GM18520 (cell line): ENCODE results near the gene AOPEP.

Experiments used
- ATAC-seq: cut with Tn5 transposase; IDR thresholded peaks from one replicate; pipeline ENCODE4 v1.9.1; 2021; ENCODE audit not compliant: unreplicated experiment

AOPEP gene

DNA sequence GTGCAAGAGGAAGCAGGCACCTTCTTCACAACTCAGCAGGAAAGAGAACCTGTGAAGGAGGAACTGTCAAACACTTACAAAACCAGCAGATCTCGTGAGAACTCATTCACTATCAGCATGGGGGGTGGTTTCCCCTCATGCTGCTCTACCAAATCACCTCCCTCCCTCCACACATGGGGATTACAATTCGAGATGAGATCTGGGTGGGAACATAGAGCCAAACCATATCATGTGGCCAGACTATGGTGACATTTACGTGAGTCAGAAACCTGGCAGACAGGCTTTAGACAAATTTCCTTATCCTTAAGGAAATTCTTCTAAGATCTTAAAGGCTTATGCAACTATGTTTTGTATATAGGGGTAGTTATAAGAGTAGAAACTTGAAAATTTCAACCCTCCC is 8.7 kb upstream of the AOPEP start:
- no peak for ATAC-seq

DNA sequence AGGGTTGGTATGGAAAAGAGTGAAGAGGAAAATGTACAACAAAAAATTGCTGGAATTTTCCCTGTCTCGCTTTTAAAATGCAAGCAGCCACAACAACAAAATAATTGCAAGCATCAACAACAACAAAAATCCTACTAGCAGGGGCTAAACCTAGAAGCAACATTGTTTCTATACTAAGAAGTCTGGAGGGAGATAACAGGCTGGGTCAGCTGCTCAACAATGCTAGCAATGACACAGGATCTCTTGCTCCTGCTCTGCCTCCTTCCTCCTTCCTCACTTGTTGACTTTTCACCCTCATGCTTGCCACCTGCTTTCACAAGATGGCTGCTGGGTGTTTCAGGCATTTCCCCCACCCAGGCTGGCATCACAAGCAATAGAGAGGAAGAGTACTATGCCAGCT is 7.6 kb upstream of the AOPEP start:
- no peak for ATAC-seq

DNA sequence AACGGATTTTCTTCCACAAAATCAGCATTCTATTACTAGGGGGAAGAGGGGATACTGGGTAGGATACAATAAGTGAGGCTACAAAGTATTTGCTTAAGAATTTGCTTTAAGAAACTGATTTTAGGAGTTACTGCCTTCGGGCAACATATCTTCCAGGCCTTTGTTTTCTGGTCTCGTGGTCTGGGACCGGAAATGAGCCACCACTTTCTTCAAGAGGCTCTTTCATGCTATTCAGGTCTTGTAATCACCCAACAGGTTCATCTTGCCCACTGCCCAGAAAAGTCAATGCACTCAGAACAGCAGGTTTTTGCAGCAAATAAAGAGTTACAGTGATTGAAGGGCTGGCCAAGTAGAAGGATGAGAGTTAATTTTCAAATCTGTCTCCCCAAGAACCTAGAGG is 6.6 kb upstream of the AOPEP start:
- no peak for ATAC-seq

DNA sequence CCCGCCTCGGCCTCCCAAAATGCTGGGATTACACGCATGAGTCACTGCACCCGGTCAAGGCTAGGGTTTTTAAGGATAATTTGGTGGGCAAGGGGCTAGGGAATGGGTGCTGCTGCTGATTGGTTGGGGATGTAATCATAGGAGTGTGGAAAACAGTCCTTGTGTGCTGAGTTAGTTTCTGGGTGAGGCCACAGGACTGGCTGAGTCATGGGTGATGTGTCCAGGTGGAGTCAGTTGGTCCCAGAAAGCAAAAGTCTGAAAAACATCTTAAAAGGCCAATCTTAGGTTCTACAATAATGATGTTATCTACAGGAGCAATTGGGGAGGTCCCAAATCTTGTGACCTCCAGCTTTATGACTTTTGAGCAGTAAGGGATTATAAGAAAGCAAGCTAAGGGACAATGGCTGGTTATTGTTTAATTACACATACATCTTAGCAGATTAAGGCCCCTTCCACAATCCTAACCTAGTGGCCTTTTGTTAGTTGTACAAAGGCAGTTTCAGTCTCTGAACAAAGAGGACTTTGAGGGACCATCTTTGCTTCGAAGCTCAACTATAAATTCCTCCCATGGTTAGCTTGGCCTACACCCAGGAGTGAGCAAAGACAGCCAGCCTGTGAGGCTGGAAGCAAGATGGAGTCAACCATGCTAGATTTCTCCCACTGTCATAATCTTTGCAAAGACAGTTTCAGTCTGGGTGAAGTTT is 5.5 kb upstream of the AOPEP start:
- no peak for ATAC-seq

DNA sequence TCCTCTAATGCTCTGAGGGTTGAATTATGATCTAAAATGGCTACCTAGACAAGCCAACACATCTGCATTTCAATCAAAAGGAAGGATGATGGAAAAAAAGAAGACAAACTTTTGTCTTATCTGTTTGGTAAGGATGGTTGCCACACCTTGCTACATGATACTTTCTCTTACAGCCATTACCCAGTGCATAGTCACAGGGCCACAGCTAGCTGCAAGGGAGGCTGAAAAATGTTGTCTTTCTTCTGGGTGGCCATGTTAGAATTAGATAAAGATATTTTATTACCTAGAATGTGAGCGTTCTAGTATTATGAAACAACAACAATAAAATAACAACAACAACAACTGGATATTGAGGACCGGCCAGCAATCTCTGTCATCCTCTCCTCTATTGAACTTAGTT is 4.7 kb upstream of the AOPEP start:
- ATAC-seq: no peak

DNA sequence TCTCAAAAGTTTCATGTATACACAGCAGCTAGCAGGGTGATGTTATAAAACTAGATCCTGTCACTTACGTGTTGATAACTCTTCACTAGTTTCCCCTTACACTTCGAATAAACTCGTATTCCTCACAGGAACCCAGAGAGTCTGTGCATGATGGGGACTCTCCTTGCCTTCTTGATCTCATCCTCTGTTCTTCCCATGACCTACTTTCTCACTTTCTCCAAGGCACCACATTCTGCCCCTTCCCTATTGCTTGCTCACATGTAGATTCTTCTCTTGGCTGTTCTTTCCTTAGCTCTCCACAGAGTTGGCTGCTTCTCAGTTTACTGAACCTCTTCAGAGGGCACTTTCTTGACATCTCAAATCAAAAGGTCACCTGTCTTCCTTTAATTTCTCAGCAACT is 1.2 kb upstream of the AOPEP start:
- ATAC-seq: no peak

DNA sequence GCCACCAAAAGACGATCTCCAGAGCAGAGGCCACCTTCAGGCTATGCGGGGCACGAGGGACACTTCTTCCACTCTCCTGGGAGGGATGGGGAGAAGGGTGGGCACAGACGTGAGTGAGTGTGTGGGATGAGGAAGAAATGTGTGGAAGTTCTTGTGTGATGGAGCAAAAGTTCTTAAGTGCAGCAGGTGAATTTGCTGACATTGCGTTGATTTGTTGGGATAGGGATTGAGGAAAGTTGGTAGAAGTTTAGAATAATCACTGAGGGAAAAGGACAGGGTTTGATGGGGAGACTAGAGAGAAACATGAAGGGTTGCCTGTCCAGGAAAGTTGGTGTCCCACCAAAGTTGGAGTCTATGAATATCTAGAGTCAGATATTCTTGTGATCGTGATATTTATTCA is 2.2 kb downstream of the AOPEP start:
- no peak for ATAC-seq

DNA sequence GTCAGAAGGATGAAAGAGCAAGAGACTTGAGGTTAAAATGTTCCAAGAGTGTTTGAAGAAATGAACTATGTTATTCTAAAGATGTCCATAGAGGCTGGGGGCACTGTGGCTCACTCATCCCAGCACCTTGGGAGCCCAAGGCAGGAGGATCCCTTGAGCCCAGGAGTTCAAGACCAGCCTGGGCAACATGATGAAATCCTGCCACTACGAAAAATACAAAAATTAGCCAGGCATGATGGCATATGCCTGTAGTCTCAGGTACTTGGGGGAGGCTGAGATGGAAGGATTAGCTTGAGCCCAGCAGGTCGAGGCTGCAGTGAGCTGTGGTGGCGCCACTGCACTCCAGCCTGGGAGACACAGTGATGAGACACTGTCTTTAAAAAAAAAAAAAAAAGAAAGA is 2.7 kb downstream of the AOPEP start:
- no peak for ATAC-seq

DNA sequence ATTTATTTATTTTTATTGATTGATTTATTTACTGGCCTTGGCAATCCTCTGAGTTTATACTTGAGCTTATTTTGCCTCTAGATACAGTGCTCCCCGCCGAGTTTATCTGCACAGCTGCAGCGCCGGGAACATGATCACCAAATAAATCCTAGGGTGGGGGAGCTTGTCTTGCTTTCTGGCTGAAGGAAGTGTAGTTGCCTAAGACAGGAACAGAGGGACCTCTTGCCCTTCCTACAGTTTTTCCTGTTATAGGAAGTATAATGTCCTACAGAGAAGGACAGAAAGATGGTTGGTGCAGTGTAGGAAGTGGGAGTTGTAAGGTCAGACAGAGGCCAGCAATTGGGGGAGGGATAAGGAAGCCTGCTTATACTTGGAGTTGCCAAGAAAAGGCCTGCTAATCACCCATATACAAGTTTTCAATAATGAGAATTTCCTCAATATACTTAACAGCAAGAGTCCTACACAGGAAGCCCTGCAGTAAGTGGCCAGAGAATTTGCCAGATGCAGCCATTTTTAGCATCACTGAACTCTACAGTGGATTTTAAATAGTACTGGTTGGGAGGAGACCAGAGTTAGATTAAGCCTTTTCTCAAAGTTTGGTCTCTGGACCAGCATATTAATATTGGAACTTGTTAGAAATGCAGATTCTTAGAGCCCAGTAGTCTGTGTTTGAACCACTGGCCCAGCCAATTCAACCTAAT is 7.7 kb downstream of the AOPEP start:
- ATAC-seq: no peak

DNA sequence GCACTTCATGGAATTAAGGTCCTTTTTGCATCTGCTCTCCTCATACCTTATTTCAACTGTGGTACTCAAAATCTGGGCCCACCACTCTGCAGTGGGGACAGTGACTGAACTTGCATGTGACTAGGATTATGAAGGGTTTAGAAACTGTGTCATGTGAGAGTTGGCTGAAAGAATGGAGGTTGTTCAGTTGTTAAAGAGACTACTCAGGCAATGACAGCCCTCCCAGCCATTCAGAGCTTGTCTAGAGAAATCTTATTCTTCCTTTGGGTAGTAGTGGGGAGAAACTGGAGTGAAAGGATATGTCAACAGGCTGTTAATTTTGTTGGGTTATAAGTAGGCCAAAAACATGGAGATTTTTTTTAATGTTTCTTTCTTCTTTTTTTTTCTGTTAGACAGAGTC is 10.3 kb downstream of the AOPEP start:
- no peak for ATAC-seq

DNA sequence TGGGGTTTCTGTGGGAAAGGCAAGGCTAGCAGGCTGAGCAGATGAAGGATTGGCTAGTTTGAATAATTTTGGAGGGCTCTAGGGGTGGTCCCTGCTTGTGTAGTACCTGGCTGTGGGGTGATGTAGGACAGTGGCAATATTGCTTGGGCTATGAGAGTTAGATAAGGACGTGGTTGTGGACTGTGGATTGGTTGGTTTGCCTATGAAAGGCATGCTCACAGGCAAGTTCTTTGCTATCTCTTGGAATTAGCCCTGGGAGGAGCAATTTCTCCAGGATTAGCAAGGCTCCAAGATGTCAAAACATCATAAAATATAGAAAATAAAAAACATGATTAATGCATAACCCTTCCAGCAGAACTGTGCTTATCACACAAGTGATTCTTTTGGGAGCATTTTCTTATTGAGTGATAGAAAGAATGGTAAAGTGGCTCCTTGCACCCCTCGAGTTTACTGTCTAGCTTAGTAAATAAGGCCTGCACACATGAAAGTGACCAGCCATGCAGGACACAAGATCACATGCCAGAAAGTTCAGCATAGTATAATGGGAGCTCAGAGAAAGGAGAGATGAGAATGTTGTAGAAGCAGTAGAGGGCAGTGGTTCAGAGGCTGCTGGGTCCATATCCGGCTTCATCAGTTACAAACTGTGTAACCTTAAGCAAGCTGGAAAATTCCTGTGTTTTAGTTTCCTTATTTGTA is 13.8 kb downstream of the AOPEP start:
- no peak for ATAC-seq

DNA sequence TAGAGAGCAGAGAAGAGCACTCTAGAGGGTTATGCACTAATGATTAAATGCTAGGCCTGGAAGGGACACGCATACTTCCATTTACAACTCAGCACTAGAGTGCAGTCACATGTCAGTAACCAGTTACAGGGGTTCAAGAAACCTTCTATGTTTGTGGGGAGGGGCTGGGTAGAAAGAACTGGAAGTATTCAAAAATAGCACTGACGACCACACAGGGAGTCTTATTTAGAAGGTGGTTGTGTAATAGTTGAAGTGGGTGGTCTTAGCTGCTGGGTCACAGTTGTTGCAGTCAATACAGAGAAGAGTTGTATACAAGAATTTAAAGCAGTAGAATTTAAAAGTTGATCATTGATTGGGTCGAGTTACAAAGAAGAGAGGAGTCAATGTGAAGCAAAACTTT is 15.4 kb downstream of the AOPEP start:
- no peak for ATAC-seq

DNA sequence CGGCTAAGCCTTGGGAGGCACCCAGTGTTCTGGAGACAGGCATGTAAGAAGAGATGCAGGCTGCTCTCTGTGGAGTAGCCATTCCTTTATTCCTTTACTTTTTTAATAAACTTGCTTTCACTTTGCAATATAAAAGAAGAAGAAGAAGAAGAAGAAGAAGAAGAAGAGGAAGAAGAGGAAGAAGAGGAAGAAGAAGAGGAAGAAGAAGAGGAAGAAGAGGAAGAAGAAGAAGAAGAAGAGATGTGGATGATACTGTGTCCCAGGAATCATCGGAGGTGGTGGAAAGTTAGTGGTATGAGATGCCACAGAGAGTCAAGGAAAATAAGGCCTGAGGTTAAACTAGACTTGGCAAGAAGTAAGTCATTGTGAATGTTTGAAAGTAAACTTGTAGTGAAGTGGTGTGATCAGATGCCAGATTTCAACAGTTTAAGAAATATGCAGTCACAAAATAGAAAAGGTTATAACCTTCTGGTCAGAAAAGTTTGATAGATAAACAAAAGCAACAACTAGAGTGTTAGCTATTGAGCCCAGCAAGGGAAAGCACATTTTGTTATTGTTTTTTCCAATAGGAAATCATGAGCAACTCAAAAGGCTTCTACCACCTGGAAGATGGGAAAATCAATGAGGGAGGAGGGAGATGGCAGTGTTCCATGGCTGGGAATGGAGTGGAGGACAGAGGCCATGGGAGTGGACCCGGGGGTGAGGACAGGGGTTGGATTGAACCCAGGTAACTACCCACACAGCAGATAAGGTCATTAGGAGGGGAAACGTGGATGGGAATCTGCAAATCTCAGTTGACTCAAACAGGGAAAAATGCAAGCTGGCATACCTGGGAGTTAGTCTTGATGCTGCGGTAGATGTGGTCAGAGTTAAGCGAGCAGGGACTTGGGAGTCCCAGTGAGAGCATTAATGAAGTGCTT is 16.8 kb downstream of the AOPEP start:
- no peak for ATAC-seq

DNA sequence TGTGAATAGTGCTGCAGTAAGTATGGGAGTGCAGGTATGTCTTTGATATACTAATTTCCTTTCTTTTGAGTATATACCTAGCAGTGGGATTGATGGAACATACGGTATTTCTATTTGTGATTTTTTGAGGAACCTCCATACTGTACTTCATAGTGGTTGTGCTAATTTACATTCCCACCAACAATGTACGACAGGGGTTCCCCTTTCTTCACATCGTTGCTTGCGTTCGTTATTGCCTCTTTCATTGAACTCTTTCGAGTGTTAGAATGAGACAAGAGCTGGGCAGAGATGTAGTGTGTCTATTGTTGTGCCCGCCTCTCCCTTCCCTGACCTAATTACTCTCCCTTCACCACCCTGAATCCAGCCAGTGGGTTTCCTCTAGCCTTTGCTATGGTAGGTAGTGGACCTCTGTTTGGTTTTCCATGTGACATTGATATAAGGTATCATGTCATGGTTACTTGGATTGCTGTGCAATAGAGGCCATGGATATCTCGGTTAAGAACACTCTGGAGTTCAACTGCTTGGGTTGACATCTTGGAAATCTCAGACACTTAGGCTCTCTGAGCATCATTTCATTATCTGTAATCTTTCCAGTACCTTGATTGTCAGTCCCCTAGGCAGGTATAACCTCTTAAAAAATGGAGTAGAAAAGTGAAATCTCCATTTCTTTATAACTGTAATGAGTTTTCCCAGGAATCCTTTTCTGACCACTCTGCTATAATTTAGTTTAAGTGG is 19.5 kb downstream of the AOPEP start:
- ATAC-seq: no peak

DNA sequence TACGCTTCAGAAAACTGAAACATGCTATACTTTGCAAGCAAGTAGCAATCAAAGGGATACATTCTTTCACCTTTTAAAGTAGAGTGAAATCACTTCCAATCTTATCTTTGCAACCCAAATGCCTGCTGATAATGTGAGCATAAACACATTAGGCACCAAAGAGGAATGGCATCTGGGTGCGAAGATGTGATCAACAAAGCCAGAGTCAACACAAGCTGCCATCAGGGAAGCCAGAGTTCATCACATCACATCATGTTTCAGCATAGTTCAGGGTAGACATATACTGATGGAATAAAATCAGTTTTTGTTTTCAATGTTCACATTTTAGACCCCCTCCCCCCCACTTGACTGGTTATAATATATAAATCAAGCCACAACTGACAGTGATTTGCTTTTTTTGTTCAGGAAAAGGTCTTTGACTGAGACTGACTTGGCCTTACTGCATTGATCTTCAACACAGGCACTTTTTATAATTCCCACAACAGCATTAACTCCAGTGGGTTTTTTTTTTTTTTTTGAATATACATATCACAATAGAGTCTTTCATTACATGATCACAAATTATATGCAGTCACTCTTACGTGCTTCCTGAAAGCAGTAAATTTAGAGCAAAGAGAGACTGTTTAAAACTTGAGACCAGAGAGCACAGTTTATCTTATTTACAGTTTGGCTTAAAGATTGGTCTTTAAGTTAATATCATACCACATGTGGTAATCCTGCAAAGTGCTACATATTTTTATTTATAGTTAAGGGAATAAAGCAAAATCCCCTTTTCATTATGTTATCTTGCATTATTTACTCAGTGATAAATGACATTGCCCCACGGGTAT is 20.3 kb downstream of the AOPEP start:
- no peak for ATAC-seq

DNA sequence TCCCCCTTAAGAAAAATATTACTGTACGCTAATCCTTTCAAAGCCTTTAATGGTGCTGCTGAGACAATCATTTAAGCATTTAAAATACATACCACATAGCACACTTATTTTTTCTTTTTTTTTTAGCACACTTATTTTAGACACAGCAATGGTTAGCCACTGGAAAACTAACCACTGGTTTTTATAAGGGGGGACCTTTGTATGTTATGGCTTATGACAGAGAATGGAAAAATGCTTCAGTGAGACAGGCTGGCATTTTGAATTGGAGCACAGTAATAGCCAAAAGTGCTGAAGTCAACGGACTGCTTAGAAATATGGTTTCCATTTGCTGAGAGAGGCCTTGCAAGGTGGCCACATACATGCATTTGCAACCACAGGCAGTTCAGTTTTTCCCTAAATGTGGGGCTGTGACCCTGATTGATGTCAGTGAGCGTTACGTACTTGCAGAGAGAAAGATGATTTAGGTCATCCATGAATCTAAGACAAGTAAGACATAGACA is 28.5 kb downstream of the AOPEP start:
- no peak for ATAC-seq

DNA sequence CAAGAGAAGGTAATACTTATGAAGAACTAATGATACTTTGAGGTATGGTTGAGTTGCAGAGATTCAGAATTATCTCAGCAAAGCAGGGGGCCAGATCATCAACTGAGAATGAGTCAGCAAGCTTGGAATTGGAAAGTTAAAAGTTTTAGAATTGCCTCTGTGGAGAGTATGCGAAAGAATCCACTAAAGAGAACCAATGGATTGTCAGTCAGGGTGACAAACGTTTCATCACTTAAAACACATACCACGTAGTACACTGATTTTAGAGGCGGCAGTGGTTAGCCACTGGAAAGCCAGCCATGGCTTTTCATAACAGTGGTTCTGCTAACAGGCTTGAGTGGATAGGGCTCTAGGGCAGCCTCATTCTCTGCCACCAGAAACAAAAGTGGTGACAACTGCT is 30.7 kb downstream of the AOPEP start:
- no peak for ATAC-seq

DNA sequence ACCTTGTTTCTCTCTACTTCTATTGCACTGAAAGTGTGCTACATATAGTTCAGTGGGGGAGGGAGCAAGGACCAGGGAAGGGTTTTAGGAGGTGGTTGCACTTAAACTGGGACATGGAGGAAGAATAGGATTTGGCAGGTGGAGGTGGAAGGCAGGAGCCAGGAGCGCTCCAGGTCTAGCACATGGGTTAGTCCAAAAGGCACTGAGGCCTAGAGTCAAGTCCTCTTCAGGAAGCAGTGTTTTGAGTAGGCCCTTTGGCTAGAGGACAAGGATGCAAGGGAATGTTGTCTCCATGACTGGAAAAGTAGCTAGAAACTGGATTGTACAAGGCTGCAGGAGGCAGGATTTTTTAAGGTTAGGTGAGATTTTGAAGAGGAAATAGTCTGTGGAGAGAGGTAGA is 31.5 kb downstream of the AOPEP start:
- ATAC-seq: no peak

DNA sequence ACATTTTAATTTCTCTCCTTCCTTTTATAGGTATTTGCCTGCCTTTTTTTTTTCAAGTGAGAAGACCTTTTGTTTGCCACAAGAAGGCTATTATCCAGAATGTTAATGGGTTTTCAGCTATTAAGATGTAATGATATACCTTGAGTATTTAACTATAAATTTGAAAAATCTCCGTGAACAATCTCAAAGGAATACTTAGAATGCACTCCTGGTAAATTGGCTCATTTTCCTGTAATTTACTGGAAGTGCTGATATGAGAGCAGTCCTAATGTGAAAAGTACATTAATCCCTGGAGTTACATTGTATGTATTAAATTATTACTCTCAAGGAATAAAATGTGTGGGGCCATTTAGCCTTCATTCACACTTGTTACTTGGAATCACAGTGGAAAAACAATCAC is 32.4 kb downstream of the AOPEP start:
- no peak for ATAC-seq

DNA sequence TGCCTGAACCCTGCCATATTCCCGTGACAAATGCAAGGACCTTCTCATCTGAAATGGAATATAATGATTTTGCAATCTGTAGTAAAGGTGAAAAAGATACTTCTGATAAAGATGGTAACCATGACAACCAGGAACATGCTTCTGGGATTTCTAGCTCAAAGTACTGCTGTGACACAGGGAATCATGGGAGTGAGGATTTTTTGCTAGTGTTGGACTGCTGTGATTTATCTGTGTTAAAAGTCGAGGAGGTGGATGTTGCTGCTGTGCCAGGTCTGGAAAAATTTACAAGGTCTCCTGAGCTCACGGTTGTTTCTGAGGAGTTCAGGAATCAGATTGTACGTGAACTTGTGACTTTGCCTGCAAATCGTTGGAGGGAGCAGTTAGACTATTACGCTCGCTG is 33.5 kb downstream of the AOPEP start:
- ATAC-seq: no peak
